Forelimb muscle (tissue), 1 donor: ENCODE results near the gene EVI5L. TPM values are rescaled to one million over a fixed set of nuclear protein-coding genes. Genes with fewer than 3 reads are reported as not detected.
"Not testable (repeated sequence)": the region's sequence is repeated elsewhere in the genome, so short reads cannot be mapped to it uniquely, and the experiment has no call there.

Source experiments
- DNase-seq: peaks from one replicate; pipeline ENCODE4 v3.0.0-alpha.2; 2013; ENCODE audit warnings: low read depth
- polyA plus RNA-seq: library from polyadenylated mRNA; unstranded; fragments of 120-200 nt; gene quantifications from one replicate; pipeline ENCODE4 v1.2.1, GENCODE V29; 2013; ENCODE audit not compliant: insufficient read length

The EVI5L gene
- polyA plus RNA-seq, 1 donor: 13.4 TPM

DNA sequence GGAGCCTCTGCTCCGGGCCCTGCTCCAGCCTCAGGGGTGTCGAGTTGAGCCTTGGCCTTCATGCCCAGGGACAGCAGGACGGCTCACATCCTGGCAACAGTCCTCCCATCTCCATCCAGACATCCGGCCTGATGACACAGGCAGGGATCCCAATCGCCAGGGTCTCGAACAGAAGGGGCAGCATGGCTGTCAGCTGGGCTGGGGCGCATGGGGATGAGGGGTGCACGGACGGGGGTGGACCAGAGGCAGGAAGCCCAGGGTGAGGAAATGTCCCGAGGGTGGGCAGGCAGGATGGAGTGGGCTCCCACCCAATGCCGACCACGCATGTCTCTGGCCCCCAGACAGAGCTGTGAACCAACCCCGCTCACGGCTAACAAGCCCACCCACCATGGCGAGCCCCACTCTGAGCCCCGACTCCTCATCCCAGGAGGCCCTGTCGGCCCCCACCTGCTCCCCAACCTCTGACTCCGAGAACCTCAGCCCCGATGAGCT, 16.2 kb downstream of the EVI5L start:
- no peak for DNase-seq

DNA sequence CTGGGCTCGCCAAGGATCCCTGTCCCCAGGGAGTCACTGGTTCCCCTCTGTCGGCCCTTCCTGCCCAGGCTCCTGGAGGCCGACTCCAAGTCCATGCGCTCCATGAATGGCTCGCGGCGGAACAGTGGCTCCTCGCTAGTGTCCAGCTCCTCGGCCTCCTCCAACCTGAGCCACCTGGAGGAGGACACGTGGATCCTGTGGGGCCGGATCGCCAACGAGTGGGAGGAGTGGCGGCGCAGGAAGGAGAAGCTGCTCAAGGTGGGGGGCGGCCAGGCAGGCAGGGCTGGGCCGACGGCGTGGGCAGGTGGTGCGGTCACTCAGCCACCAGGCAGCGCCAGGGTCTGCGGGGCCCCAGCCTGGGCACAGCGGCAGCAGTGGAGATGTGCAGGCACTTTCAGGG, 17.6 kb downstream of the EVI5L start:
- no peak for DNase-seq

DNA sequence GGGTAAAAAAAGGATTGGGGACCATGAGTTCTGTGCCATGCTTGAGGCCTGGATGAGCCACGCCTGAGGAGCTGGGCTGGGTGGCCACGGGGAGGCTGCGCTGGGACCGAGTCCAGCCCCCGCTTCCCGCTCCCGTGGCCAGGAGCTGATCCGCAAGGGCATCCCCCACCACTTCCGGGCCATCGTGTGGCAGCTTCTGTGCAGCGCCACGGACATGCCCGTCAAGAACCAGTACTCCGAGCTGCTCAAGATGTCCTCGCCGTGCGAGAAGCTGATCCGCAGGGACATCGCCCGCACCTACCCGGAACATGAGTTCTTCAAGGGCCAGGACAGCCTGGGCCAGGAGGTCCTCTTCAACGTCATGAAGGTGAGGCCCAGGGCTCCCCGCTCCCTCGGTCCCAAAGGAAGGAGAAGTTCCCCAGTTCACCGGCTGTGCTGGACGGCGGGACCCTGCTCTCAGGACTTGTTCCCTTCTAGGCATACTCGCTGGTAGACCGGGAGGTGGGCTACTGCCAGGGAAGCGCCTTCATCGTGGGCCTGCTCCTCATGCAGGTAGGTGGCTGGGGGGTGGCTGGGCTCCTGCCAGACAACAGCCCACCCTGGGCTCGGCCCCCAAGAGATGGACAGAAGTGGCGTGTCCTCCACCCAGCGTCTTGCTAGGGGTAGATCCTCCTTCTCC, 18.9 kb downstream of the EVI5L start:
- no peak for DNase-seq

DNA sequence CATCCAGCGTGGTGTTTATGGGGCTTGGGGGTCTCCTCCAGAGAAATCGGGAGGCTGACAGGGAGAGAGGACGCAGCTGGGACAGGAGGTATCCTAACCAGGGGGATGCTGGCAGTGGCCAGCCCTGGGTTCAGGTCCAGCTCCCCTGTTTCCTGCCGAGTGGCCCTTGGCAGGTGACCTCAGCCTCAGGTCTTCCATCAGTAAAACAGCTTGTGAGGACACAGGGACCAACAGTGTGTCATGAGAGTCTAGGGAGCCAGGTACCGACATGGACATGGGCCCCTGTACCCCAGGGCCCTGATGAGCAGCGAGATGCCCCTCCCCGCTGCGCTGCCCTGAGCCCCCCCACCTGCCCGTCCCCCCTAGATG, 19.6 kb downstream of the EVI5L start:
- DNase-seq: no peak

DNA sequence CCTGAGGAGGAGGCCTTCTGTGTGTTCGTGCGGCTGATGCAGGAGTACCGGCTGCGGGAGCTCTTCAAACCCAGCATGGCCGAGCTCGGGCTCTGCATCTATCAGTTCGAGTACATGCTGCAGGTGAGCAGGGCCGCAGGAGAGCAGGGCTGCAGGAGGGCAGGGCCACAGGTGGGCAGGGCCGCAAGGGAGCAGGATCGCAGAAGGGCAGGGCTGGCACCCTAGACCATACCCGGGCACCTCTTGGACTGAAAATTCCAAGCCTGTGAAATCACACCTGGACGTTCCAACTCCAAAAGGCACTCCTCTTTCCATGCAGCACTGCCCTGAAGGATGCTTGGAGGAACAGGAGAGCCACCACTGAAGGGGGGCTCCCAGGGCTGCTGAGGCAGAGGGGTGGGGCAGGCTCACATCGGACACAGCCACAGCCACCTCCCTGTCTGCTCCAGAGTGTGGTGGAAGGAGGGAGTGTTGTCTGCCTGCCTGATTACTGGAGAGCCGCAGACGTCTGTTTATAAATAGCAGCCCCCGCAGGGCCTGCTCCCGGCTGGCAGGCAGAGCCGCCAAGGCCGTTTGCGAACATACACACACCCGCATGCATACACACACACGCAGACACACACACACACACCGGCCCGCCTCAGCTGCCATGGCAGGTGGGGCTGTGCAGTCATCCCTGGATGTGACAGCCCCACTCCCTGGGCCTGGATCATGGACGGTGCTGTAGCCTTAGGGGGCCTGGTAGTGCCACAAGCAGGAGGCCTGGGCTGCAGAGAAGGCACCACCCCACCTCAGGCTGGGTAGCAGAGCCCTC, 20.2 kb downstream of the EVI5L start:
- DNase-seq: no peak

DNA sequence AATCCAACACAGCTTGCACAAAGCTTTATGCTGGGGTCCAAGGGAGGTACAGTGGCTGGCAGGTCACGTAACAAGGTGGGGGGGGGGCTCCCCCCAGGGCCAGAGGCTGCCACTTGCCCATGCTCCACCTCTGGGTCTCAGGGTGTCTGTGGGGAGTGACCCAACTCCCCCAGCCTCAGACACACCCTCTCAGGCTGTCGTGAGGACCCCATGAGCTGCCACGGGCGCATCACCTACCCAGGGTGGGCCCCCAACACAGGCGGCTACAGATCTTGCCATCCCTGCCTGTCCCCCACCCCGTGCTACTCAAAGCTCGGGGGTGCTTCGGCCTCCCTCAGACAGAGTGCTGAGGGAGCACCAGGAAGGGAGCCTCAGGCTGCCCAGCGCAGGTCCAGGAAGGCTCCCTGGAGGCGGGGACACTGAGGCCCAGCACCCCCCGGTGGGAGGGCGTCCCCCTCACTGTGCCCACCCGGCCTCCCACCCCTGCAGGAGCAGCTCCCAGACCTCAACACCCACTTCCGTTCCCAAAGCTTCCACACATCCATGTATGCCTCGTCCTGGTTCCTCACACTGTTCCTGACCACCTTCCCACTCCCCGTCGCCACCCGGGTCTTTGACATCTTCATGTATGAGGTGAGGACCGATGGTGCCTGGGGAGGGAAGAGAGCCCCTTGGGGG, 21.1 kb downstream of the EVI5L start:
- no peak for DNase-seq

DNA sequence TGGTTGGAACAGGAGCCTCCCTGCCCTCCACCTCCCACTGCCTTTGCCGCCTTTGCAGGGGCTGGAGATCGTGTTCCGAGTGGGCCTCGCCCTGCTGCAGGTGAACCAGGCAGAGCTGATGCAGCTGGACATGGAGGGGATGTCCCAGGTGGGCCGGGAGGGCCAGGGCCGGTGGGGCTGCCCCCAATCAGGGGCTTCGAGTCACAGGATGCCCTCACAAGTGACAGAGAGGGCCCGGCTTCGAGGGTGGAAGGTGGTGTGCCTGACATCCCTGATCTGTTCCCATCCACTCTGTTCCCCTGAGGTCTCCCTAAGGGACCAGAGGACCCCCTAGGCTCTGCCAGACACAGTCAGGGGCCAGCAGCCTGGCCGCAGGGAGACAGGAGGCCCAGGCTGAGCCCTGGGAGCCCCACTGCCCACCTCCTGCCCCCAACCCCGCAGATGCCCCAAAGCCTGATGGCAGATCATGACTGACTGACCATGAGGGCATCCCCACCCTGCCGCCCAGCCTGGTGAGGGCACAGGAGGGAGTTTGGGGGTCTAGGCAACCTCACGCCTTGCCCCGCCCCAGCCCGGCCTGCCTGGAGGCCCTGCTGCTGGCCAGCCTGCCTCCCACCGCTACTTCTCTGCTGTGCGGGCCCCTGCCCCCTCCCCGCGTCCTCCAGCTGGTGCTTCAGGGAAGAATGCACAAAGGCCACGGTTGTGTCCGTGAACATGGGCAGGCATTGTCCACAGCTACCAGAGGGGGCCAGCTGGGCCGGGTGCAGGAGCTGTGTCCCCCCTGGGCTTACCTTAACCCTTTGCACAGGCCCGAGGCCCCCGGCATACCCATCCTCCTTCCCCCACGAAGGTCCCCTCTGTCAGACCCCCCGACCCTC, 21.8 kb downstream of the EVI5L start:
- DNase-seq: no peak

DNA sequence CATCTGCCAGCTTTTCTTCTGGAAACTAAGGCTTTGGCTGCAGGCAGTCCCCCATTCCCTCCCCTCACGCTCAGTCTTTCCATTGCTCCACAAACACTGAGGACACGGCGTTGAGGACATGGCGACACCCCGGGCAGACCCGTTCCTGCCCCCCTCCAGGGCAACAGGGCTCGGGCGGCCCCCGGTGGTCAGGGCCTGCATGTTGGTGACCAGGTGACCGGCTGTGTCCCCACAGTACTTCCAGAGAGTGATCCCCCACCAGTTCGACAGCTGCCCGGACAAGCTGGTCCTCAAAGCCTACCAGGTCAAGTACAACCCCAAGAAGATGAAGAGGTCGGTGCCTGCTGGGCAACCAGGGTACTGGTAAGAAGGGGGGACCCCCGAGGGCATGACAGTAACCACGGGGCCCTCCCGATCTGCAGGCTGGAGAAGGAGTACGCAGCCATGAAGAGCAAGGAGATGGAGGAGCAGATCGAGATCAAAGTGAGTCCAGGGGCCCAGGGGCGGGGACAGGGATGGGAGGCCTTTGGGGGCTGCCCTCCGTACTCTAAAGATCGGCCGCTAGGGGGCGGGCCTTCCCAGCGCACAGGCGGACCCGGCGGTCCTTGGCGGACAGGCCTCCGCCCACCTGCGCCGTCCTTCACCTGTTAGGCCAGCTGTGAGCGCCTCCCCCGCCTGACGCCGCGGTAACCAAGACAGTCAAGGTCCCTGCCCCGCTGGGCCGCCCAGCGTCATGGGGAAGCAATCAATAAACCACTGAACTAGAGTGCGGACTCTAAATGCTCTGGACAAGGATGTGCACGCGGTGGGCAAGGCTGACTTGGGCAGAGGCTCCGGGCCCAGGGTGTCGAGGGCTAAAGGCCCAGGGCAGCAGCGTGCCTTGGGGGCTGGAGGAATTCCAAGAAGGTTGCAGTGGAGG, 23.1 kb downstream of the EVI5L start:
- no peak for DNase-seq

DNA sequence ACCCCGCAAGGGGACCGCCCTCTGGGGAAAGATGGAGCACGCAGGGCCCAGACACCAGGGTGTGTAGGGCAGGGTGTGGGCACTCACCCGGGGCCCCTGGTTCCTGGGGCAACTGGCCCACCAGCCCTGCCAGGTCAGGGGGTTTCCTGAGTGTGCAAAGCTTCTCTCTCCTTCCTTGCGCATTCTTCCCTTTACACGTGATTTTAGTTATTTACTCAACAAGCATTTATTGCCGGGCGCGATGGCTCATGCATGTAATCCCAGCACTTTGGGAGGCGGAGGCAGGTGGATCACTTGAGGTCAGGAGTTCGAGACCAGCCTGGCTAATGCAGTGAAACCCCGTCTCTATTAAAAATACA, 23.7 kb downstream of the EVI5L start:
- no peak for DNase-seq

DNA sequence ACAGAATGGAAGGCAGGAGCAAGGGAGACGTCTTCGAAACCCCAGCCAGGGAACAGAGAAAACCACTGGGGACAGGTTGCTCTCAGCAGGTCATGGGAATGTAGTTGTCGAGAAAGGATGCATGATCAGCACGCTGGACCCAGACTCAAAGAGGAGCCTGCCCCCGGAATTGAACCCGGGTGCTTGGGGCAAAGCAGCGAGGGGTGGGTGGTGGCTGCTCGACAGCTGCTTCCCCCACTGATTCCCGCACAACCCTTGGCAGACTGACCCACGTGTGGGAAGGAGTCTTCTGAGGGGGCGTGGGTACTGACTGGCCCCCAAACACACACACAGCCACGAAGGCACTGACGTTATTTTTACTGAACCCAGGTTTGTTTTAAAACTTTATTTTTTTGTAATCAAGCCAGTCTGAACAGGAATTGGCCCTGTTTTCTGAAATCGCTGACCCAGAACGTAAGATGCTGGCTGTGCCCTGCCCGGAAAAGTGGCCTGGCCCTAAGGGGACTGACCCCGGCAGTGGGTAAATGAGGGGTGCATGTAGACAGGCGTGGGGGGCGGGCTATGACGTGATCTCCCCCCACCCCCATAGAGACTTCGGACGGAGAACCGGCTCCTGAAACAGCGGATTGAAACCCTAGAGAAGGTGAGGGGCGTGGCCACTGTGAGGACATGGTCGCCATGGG, 25.5 kb downstream of the EVI5L start:
- no peak for DNase-seq

DNA sequence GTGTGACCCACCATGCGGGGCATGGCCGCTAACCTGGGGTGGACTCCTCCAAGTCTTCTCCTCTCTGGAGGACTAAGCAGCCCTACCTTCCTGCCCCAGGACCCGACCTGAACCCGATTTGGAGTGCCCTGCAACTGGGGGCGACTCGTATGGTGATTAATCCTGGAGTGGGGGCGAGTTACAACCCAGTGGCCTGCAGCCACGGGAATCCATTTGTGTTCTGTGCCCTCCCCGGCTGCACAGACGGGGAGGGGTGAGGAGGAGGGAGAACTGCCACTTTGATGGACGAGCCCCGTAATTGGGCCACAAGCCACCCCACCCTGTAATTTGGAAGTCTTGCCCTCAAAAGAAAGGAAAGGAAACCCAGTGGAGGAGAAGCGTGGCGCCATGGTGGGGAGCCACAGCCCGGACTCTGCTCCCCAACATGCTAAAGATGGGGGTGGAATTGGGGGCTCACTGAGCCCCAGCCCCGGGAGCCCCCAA, 26.1 kb downstream of the EVI5L start:
- no peak for DNase-seq

DNA sequence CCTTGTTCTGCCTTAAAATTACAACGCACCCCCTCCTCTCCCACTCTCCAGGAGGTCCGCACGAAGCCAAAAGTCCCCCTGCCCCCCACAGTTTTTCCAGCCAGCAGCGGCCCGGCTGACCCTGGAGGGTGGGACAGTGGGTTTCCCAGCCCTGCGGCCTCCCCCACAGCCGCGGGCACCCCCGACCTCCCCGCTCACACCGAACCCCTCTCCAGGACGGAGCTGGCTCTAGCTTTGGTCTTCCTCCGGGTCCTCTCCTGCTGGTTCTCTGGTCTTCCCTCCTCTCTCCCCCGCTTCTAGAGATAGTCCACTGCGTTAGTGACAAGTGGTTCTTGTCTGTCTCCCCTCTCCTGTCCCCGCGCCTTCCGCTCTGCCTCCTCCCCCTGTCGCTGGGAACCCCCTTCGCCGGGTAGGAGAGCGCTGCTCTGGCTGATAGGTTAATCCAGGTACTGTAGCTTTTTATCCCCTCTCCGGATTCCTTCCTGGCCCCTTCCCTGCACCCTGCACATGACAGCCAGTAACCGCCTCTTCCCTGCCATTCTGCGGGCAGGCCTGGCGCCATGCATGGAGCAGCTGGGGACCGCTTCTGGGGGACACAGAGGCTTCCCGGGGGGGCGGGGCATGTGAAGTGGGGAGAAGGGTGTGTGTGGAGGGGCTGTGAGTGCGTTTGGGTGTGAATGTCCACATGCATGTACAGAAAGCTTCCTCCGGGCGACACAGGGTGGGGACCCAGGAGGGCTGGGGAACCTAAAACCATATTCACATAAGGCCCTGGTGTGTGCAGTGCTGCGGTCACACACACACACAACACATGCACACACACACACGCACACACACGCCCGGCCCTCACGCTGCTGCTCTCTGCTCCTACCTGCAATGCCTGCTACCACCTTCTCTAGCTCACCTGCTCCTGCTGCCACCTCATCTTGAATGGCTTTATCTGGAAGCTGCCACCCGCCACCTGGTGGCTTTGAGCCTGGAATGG, 27.0 kb downstream of the EVI5L start:
- DNase-seq: no peak

DNA sequence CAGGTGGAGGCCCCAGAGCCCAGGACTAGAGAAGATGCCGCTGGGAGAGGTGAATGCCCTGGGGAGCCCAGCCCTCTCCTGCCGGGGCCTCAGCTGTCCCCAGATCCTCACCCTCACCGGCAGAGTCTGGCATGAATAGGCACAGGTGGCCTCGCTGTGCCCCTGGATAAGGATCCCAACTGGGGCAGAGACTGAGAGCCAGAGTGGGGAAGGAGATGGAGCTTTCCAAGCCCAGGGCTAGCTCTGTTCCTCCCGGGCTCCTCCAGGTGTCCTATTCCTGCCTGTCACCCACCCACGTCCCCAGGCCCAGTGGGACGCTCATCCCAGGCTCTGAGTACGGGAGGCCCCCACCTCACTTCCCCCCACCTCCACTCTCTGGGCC, 27.7 kb downstream of the EVI5L start:
- DNase-seq: no peak

DNA sequence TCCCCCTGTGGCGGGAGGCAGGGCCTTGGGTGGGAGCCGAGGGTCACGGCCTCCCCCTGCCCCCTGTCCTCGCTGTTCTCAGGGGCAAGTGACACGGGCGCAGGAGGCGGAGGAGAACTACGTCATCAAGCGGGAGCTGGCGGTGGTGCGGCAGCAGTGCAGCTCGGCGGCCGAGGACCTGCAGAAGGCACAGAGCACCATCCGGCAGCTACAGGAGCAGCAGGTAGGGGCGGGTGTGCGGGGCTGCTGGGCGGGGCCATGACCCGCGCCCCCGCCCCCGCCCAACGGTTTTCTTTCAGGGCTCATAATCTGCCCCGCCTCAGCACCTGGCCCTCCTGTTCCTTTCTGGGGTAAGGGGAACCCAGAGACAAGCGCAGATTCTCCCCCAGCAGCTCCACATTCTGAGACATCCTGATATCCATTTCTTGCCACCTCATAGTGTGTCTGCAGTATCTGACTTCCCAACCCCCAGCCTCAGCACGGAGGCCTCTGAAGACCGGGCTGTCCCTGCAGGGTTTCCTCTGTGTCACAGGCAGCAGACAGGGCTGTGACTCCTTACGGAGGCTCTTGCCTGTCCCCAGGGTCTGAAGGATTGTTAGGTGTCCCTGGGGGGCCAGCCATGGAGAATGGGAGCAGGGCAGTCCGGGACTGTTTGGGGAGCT, 28.2 kb downstream of the EVI5L start:
- DNase-seq: no peak

DNA sequence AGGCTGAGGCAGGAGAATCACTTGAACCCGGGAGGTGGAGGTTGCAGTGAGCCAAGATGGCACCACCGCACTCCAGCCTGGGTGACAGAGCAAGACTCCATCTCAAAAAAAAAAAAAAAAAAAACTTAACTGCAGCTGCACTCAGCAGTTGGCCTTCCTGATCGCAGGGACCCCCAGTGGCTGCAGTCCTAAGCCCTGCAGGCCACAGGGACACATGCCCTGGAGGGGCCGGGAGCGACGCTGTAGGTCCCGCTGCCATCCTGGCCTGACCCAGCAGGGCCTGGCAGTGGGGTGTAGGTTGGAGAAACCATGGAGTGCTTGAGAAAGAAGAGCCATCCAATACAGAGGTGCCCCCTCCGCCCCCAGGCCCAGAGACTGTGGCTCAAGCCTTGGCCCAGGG, 29.1 kb downstream of the EVI5L start:
- DNase-seq: not testable (repeated sequence)

DNA sequence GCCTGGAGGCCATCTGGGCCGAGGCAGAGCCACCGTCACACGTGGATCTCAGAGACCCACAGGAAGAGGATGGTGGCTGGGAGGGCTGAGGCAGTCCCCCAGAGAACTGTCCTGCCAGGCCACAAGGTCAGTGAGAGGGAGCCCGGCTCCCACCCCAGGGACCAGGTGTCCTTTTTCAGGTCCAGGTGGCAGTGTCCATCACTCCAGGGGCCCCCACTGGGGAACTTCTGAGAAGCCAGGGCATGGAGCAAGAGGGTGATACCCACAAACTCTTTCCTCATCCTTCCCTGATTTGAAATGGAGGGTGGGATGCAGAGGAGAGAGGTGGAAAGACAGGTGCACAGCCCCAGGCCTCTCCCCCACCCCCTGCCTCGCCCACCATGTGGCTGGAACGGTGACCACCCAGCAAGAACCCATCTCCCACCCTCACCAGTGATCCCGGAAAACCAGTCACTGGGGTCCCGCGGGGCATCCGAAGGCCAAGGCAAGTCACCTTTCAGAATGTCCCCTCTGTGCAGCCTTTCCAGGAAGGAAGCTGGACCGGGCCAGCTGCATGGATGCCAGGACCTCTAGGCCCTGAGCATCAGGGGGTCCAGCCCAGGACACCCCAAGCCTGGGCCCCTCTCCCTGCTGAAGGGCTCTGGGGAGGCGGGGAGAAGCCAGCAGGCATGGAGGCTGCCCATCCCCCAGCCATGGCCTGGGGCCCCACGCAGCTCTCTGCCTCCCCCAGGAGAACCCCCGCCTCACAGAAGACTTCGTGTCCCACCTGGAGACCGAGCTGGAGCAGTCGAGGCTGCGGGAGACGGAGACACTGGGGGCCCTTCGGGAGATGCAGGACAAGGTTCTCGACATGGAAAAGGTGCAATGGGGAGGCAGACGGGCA, 30.1 kb downstream of the EVI5L start:
- no peak for DNase-seq
